Measurements from ENCODE around the gene CDK18. TPM values are rescaled to one million over a fixed set of nuclear protein-coding genes. Genes with fewer than 3 reads are reported as not detected.

CDK18 gene
- total and polyA plus RNA-seq, 2 of the 8 experiments (the other 6 are each of a cell fraction or from before 2014, with no cell fraction given) = 31.2 to 44.0 TPM

DNA sequence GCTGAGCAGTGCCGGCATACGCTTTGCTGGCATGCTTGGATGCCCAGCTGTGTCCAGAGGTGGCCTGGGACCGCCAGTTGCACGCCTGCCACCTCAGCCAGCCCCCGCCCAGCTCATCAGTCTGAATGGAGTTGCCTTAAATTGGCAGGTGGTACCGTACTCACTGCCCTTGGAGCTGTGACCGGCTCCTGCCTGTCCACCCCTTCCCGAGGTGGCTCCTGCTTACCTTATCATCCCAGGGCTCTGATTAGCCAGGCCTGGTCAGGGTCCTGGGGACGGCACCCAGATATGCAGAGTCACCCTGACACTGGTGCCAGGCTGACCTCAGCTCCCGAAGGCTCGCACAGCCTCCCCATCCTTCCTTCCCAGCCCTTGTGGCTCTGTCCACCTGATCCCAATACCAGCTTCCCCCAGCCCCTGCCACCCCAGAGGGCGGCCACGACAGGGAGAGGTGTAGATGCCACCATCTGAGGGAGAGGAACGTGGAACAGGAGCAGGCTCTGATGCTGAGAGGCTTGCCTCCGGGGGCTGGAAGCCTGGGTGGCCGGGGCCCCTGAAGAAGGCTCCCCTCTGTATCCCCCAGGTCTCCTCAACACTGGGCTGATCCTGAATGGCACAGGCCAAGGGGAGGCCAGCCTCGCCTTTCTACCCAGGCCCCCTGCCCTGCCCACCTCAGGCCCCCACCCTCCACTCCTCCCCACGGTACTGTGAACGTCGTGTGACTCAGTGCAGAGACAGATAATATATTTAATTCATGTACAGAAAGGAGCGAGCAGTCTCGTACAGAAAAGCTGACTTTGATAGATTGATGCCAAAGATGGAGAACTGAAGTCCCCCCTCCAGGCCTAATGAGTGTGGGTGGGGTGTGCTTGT is 27.8 kb downstream of the CDK18 start:
- Histone ChIP-seq H4K20me1 (replicated peaks in 1 of 2; ENCODE audit: control insufficient read depth in 1 of 2, insufficient read depth in 2 of 2, low read length in 2 of 2) (peaks cover 3 to 6% of the 10 kb centered on the region in 2 experiments), H3K4me3 (ENCODE audit: extremely low read depth in 1 of 4, insufficient read depth in 2 of 4, low read depth in 3 of 4, low read length in 4 of 4) (no peak overlapping the region), H3K56ac (replicated peaks; ENCODE audit: insufficient read length, low read depth, low read length) (no peak overlapping the region), H3K4me2 (ENCODE audit: insufficient read depth in 1 of 2, low read depth in 2 of 2, low read length in 2 of 2) (no peak overlapping the region), H2BK15ac (ENCODE audit: low read length) (no peak overlapping the region), H3K4me1 (replicated peaks in 1 of 4; ENCODE audit: control insufficient read depth in 3 of 4, insufficient read depth in 4 of 4, low read length in 3 of 4) (peaks cover 0 to 10% (median 2%) of the 10 kb centered on the region in 4 experiments; a peak in 5 of 7 replicates), H2BK20ac (ENCODE audit: low read length) (no peak overlapping the region), H3K9me3 (ENCODE audit: insufficient read depth in 2 of 2, low read depth in 1 of 2, low read length in 1 of 2) (no peaks in the 10 kb centered on the region), H2AFZ (ENCODE audit: low read length) (no peak overlapping the region), H4K5ac (ENCODE audit: insufficient read length, low read depth, low read length) (no peak overlapping the region), H3K79me2 (ENCODE audit: control insufficient read depth in 1 of 2, insufficient read depth in 2 of 2, low read length in 2 of 2) (no peaks in the 10 kb centered on the region), H3K18ac (ENCODE audit: extremely low read depth, low read length) (no peak overlapping the region), H4K91ac (replicated peaks; ENCODE audit: insufficient read length, low read length) (no peak overlapping the region), H2BK12ac (ENCODE audit: low read depth, low read length) (no peak overlapping the region), H2AK5ac (ENCODE audit: low read depth, low read length) (no peak overlapping the region), H2BK5ac (ENCODE audit: low read depth, low read length) (no peak overlapping the region), H4K8ac (ENCODE audit: extremely low read depth, insufficient read depth, low read length) (no peak overlapping the region), H3K36me3 (ENCODE audit: control insufficient read depth in 2 of 4, insufficient read depth in 4 of 4, low read length in 3 of 4) (peaks cover 0 to 14% (median 5%) of the 10 kb centered on the region in 4 experiments; a peak in 5 of 8 replicates), H3K14ac (ENCODE audit: insufficient read length) (no peak overlapping the region), H3K23ac (ENCODE audit: insufficient read length) (no peak overlapping the region), H3K27ac (ENCODE audit: low read depth, low read length) (no peak overlapping the region), H3K79me1 (ENCODE audit: low read depth, low read length) (no peaks in the 10 kb centered on the region), H3K4ac (replicated peaks; ENCODE audit: insufficient read length, low read depth, low read length) (no peak overlapping the region), H3K23me2 (ENCODE audit: low read depth, low read length) (no peaks in the 10 kb centered on the region; the same call in 1 of the 2 replicates), H3K27me3 (replicated peaks in 1 of 4; ENCODE audit: control insufficient read depth in 3 of 4, extremely low read depth in 1 of 4, insufficient read depth in 3 of 4, low read length in 3 of 4) (peaks cover 0 to 5% (median 3%) of the 10 kb centered on the region in 4 experiments; a peak in 6 of 7 replicates), H2BK120ac (replicated peaks; ENCODE audit: low read depth, low read length) (no peak overlapping the region), H3K9ac (replicated peaks in 1 of 4; ENCODE audit: extremely low read depth in 1 of 4, low read depth in 3 of 4, low read length in 3 of 4) (no peak overlapping the region)
- POLR2A ChIA-PET (ENCODE audit: partially characterized antibody) = interaction anchor here (0.6 to 2.8 kb wide), 2 partner anchors 9 to 60 kb away, joined by 3 to 9 read pairs; no protein-coding TSS in a partner anchor
- CTCF ChIA-PET (ENCODE audit: partially characterized antibody) = interaction anchor here (0.9 to 47.3 kb wide), 6 partner anchors 9 to 259 kb away, joined by 3 to 1626 read pairs (median 14); partner anchors contain the start of gene CDK18
- no peak for TF ChIP-seq TAF7 (optimal IDR thresholded peaks at IDR 0.05; ENCODE audit: borderline replicate concordance, low read depth, low read length)
- TF ChIP-seq RBBP5 (IDR thresholded peaks at IDR 0.05; ENCODE audit: borderline replicate concordance, low read depth, low read length) = no peak
- TF ChIP-seq SP1 (IDR thresholded peaks at IDR 0.05; ENCODE audit: low read depth, low read length) = no peak
- no peak for TF ChIP-seq SP4 (IDR thresholded peaks at IDR 0.05; ENCODE audit: low read length)
- no peak for TF ChIP-seq RXRA (IDR thresholded peaks at IDR 0.05; ENCODE audit: insufficient read depth, low read depth, low read length)
- TF ChIP-seq CBX8 (IDR thresholded peaks at IDR 0.05; ENCODE audit: borderline replicate concordance, low read depth, low read length) = no peak
- 87% methylated on average over 21 of the region's 22 CpGs; no CpG with 5 or more reads in 1 of the 2 experiments for WGBS, 2 experiments (ENCODE audit: extremely low coverage in 1 of 2, insufficient coverage in 1 of 2, insufficient read length in 1 of 2, insufficient replicate concordance in 2 of 2, low coverage in 1 of 2, low lambda C conversion rate in 2 of 2, missing lambda C conversion rate in 1 of 2)
- DNase-seq (ENCODE audit: low read depth in 1 of 2, low spot score in 2 of 2) (no peak), FAIRE-seq (no peak)
